SK-N-SH treated with all-trans-retinoic acid at 6 μM for 48 hours (cell line): ENCODE results near the gene TPRX2.

Source experiments
- ATAC-seq: fragments of 200-7000 bp; cut with Tn5 transposase; 3 replicates; pipeline ENCODE4 v1.9.1; 2020; ENCODE audit warnings: mild to moderate bottlenecking, moderate library complexity
- ARNTL ChIP-seq: fragments of 450-650 bp; formaldehyde crosslinking; IDR thresholded peaks from 2 replicates; pipeline ENCODE4 v1.5.0; 2020; ENCODE audit warnings: low read depth, mild to moderate bottlenecking, moderate library complexity, borderline replicate concordance
- BACH2 ChIP-seq: fragments of 250-450 bp; sonication (Bioruptor Pico); IDR thresholded peaks from 2 replicates; pipeline ENCODE4 v1.9.0; 2021; ENCODE audit warnings: mild to moderate bottlenecking, borderline replicate concordance
- ESRRG ChIP-seq: fragments of 250-450 bp; sonication (Bioruptor Pico); IDR thresholded peaks from 2 replicates; pipeline ENCODE4 v1.6.1; 2021; ENCODE audit warnings: mild to moderate bottlenecking
- GLIS3 ChIP-seq: fragments of 250-450 bp; sonication (Bioruptor Pico); IDR thresholded peaks from 2 replicates; pipeline ENCODE4 v1.5.0; 2020; ENCODE audit warnings: mild to moderate bottlenecking, moderate library complexity
- ISL1 ChIP-seq: fragments of 250-450 bp; sonication (Bioruptor Pico); IDR thresholded peaks from 2 replicates; pipeline ENCODE4 v2.1.2; 2022; ENCODE audit warnings: mild to moderate bottlenecking, moderate library complexity
- PPARA ChIP-seq: fragments of 250-450 bp; sonication (Bioruptor Pico); IDR thresholded peaks from 2 replicates; pipeline ENCODE4 v1.5.0; 2020; ENCODE audit warnings: mild to moderate bottlenecking, borderline replicate concordance
- RARB ChIP-seq: fragments of 250-450 bp; sonication (Bioruptor Pico); IDR thresholded peaks from 2 replicates; pipeline ENCODE4 v1.8.0; 2021; ENCODE audit warnings: mild to moderate bottlenecking, moderate library complexity
- SNAI2 ChIP-seq: fragments of 250-450 bp; sonication (Bioruptor Pico); IDR thresholded peaks from 2 replicates; pipeline ENCODE4 v1.5.0; 2020; ENCODE audit warnings: mild to moderate bottlenecking, moderate library complexity
- TCF4 ChIP-seq: fragments of 250-450 bp; sonication (Bioruptor Pico); IDR thresholded peaks from 2 replicates; pipeline ENCODE4 v1.8.0; 2021; ENCODE audit warnings: mild to moderate bottlenecking, moderate library complexity, borderline replicate concordance
- ZC3H10 ChIP-seq: fragments of 250-450 bp; sonication (Bioruptor Pico); IDR thresholded peaks from 2 replicates; pipeline ENCODE4 v1.5.1; 2021; ENCODE audit warnings: mild to moderate bottlenecking, moderate library complexity
- ZFP30 ChIP-seq: fragments of 450-650 bp; formaldehyde crosslinking; IDR thresholded peaks from 2 replicates; pipeline ENCODE4 v1.5.0; 2022; ENCODE audit warnings: mild to moderate bottlenecking, moderate library complexity
- ZNF565 ChIP-seq: fragments of 450-650 bp; formaldehyde crosslinking; conservative IDR thresholded peaks from 2 replicates; pipeline ENCODE4 v1.5.0; 2020; ENCODE audit warnings: low read depth, mild to moderate bottlenecking, moderate library complexity
- ZNF70 ChIP-seq: fragments of 450-650 bp; formaldehyde crosslinking; IDR thresholded peaks from 2 replicates; pipeline ENCODE4 v1.5.0; 2020; ENCODE audit warnings: mild to moderate bottlenecking, moderate library complexity
- ZNF8 ChIP-seq: fragments of 450-650 bp; formaldehyde crosslinking; IDR thresholded peaks from 2 replicates; pipeline ENCODE4 v1.5.0; 2020; ENCODE audit warnings: mild to moderate bottlenecking, moderate library complexity
- TF ChIP-seq, protein P1 (sequence below): fragments of 250-450 bp; sonication (Bioruptor Pico); IDR thresholded peaks from 2 replicates; pipeline ENCODE4 v1.5.1; 2021; ENCODE audit warnings: mild to moderate bottlenecking, moderate library complexity
- TF ChIP-seq, protein P2 (sequence below): fragments of 250-450 bp; sonication (Bioruptor Pico); IDR thresholded peaks from 2 replicates; pipeline ENCODE4 v1.8.0; 2021; ENCODE audit warnings: low read depth, mild to moderate bottlenecking, moderate library complexity, borderline replicate concordance
- TF ChIP-seq, protein P3 (sequence below): fragments of 250-450 bp; sonication (Bioruptor Pico); IDR thresholded peaks from 2 replicates; pipeline ENCODE4 v1.5.0; 2020; ENCODE audit warnings: mild to moderate bottlenecking, moderate library complexity
- TF ChIP-seq, protein P4 (sequence below): fragments of 250-450 bp; sonication (Bioruptor Pico); IDR thresholded peaks from 2 replicates; pipeline ENCODE4 v1.5.1; 2020; ENCODE audit warnings: low read depth, mild to moderate bottlenecking, moderate library complexity
- TF ChIP-seq, protein P5 (sequence below): fragments of 250-450 bp; sonication (Bioruptor Pico); IDR thresholded peaks from 2 replicates; pipeline ENCODE4 v1.8.0; 2020; ENCODE audit warnings: mild to moderate bottlenecking, moderate library complexity, borderline replicate concordance

Gene TPRX2

DNA sequence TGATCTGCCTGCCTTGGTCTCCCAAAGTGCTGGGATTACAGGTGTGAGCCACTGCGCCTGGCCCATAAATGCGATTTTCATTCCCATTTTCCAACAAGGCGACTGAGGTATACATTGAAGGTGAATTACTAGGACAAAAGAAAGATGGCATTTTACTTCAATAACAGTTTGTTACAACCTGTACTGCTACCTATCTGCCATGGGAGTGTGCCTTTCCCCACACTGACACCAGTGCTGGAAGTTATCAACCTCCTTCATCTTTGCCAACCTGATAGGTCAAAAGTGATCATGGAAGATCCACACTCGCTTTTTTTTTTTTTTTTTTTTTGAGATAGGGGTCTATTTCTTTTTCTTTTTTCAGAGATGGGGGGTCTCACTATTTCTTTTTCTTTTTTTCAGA, 26.3 kb upstream of the TPRX2 start (continued):
- TF ChIP-seq, protein P1, sequence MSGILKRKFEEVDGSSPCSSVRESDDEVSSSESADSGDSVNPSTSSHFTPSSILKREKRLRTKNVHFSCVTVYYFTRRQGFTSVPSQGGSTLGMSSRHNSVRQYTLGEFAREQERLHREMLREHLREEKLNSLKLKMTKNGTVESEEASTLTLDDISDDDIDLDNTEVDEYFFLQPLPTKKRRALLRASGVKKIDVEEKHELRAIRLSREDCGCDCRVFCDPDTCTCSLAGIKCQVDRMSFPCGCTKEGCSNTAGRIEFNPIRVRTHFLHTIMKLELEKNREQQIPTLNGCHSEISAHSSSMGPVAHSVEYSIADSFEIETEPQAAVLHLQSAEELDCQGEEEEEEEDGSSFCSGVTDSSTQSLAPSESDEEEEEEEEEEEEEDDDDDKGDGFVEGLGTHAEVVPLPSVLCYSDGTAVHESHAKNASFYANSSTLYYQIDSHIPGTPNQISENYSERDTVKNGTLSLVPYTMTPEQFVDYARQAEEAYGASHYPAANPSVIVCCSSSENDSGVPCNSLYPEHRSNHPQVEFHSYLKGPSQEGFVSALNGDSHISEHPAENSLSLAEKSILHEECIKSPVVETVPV (CRISPR knock-in tag), result no peak
- TF ChIP-seq ZNF70 (no peak), ARNTL (CRISPR knock-in tag) (no peak), PPARA (CRISPR knock-in tag) (no peak), ZFP30 (CRISPR knock-in tag) (no peak), BACH2 (CRISPR knock-in tag) (no peak)

DNA sequence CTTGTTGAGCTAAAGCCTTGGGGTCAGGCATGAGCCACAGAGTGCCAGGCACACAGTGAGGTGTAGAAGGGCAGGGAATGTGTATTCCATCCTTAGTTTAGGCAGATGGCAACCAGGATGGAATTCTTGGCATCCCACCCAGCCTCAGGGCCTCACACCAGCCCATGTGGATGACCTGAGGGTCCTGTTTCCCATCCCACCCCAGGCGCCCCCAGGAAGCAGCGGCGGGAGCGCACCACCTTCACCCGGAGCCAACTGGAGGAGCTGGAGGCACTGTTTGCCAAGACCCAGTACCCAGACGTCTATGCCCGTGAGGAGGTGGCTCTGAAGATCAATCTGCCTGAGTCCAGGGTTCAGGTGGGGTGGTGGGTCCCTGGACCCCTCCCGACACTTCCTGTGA, 23.0 kb upstream of the TPRX2 start:
- ATAC-seq, result no peak
- TF ChIP-seq ARNTL (CRISPR knock-in tag) (no peak), ZNF70 (no peak), SNAI2 (CRISPR knock-in tag) (no peak)

DNA sequence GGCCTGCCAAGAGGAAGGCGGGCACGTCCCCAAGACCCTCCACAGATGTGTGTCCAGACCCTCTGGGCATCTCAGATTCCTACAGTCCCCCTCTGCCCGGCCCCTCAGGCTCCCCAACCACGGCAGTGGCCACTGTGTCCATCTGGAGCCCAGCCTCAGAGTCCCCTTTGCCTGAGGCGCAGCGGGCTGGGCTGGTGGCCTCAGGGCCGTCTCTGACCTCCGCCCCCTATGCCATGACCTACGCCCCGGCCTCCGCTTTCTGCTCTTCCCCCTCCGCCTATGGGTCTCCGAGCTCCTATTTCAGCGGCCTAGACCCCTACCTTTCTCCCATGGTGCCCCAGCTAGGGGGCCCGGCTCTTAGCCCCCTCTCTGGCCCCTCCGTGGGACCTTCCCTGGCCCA, 19.6 kb upstream of the TPRX2 start:
- no peak for ATAC-seq
- TF ChIP-seq ZC3H10 (CRISPR knock-in tag) (no peak), ESRRG (CRISPR knock-in tag) (no peak), ZNF565 (no peak), SNAI2 (CRISPR knock-in tag) (no peak), ZNF70 (no peak), TCF4 (no peak), PPARA (CRISPR knock-in tag) (no peak), RARB (CRISPR knock-in tag) (no peak), GLIS3 (CRISPR knock-in tag) (no peak), ISL1 (CRISPR knock-in tag) (no peak), ZNF8 (CRISPR knock-in tag) (no peak)
- TF ChIP-seq, protein P2, sequence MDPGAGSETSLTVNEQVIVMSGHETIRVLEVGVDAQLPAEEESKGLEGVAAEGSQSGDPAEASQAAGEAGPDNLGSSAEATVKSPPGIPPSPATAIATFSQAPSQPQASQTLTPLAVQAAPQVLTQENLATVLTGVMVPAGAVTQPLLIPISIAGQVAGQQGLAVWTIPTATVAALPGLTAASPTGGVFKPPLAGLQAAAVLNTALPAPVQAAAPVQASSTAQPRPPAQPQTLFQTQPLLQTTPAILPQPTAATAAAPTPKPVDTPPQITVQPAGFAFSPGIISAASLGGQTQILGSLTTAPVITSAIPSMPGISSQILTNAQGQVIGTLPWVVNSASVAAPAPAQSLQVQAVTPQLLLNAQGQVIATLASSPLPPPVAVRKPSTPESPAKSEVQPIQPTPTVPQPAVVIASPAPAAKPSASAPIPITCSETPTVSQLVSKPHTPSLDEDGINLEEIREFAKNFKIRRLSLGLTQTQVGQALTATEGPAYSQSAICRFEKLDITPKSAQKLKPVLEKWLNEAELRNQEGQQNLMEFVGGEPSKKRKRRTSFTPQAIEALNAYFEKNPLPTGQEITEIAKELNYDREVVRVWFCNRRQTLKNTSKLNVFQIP, result no peak
- TF ChIP-seq, protein P3, sequence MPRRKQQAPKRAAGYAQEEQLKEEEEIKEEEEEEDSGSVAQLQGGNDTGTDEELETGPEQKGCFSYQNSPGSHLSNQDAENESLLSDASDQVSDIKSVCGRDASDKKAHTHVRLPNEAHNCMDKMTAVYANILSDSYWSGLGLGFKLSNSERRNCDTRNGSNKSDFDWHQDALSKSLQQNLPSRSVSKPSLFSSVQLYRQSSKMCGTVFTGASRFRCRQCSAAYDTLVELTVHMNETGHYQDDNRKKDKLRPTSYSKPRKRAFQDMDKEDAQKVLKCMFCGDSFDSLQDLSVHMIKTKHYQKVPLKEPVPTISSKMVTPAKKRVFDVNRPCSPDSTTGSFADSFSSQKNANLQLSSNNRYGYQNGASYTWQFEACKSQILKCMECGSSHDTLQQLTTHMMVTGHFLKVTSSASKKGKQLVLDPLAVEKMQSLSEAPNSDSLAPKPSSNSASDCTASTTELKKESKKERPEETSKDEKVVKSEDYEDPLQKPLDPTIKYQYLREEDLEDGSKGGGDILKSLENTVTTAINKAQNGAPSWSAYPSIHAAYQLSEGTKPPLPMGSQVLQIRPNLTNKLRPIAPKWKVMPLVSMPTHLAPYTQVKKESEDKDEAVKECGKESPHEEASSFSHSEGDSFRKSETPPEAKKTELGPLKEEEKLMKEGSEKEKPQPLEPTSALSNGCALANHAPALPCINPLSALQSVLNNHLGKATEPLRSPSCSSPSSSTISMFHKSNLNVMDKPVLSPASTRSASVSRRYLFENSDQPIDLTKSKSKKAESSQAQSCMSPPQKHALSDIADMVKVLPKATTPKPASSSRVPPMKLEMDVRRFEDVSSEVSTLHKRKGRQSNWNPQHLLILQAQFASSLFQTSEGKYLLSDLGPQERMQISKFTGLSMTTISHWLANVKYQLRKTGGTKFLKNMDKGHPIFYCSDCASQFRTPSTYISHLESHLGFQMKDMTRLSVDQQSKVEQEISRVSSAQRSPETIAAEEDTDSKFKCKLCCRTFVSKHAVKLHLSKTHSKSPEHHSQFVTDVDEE (CRISPR knock-in tag), result no peak
- TF ChIP-seq, protein P4, sequence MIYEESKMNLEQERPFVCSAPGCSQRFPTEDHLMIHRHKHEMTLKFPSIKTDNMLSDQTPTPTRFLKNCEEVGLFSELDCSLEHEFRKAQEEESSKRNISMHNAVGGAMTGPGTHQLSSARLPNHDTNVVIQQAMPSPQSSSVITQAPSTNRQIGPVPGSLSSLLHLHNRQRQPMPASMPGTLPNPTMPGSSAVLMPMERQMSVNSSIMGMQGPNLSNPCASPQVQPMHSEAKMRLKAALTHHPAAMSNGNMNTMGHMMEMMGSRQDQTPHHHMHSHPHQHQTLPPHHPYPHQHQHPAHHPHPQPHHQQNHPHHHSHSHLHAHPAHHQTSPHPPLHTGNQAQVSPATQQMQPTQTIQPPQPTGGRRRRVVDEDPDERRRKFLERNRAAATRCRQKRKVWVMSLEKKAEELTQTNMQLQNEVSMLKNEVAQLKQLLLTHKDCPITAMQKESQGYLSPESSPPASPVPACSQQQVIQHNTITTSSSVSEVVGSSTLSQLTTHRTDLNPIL (CRISPR knock-in tag), result no peak
- TF ChIP-seq, protein P5, sequence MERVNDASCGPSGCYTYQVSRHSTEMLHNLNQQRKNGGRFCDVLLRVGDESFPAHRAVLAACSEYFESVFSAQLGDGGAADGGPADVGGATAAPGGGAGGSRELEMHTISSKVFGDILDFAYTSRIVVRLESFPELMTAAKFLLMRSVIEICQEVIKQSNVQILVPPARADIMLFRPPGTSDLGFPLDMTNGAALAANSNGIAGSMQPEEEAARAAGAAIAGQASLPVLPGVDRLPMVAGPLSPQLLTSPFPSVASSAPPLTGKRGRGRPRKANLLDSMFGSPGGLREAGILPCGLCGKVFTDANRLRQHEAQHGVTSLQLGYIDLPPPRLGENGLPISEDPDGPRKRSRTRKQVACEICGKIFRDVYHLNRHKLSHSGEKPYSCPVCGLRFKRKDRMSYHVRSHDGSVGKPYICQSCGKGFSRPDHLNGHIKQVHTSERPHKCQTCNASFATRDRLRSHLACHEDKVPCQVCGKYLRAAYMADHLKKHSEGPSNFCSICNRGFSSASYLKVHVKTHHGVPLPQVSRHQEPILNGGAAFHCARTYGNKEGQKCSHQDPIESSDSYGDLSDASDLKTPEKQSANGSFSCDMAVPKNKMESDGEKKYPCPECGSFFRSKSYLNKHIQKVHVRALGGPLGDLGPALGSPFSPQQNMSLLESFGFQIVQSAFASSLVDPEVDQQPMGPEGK (CRISPR knock-in tag), result no peak
- TF ChIP-seq, protein P1 (CRISPR knock-in tag), result no peak
